Measurements from ENCODE around the gene SLC1A5.

The SLC1A5 gene

DNA sequence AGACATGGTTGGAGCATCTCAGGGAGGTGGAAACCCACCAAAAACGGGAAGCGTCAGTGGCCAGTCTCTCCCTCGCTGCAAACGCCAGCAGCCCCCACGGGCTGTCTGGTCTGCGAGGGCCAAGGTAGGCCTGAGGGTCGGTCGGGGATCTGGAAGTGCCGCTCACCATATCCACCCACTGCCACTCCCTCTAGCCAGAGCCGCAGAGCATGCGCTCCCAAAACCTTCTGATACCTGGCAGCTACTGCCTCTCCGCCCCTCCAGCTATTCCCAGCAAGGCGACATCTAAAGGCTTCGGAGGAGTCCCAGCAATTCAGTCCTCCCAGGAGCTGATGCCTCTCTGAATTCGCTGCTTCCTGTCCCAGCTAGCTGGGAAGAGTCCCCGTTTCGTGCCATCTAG lies 46.9 kb downstream of the SLC1A5 start:
- no peak for DNase-seq

DNA sequence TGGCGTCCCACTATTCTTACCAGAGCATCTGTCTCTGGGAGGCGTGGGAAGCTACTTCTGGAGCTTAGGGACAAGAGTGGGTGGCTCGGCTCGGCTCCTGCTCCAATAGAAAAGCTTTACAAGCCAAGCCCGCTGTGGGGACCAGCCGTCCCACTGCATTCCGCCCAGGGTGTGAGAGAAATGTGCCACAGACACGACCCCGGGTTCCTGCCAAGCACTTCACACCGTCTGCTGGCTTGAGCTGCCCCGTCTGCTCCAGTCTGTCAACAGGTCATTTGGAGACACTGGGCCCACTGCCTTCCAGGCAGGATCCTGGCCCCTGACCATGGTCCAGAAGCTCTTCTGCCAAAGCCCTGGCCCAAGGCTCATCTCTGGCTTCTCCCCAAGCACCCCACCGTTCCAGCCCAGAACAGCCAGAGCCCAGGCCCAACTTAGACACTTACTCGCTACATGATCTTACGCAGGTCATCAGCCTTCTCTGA lies 49.1 kb downstream of the SLC1A5 start:
- no peak for DNase-seq

DNA sequence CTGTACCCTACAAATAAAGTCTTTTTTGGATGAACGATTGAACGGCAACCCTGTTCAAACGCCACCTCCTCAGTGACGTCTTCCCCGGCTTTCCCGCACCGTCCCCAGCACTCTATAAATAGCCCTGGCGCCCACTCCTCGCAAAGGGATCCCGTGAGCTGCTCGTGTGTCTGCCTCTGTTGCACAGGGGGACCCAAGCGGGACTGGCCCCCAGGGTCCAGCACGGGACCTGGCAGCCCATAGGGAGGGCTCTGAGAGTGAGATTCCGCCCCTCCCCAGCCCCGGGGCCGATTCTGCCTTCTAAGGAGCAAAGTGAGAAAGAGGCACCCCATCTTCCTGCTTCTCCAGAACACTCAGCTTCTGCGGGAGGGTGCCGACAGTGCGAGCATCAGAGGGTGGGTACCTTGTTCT lies 50.6 kb downstream of the SLC1A5 start:
- no peak for DNase-seq

DNA sequence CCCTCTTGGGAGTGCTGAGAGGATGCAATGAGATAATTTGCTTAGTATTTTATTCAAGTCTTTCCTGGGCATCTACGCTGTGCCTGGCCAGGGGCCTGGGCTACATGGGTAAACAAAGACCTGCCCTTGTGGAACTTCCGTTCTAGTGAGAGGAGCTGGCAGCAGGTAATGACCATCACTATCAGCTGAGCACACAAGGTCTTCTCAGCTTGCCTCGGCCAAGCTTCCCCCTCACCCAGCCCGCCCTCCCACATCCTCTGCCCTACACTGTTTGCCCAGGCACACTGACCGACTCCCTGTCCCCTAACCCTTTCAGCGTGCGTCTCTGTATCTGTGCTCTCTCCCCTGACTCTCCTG lies 51.1 kb downstream of the SLC1A5 start:
- no peak for DNase-seq

DNA sequence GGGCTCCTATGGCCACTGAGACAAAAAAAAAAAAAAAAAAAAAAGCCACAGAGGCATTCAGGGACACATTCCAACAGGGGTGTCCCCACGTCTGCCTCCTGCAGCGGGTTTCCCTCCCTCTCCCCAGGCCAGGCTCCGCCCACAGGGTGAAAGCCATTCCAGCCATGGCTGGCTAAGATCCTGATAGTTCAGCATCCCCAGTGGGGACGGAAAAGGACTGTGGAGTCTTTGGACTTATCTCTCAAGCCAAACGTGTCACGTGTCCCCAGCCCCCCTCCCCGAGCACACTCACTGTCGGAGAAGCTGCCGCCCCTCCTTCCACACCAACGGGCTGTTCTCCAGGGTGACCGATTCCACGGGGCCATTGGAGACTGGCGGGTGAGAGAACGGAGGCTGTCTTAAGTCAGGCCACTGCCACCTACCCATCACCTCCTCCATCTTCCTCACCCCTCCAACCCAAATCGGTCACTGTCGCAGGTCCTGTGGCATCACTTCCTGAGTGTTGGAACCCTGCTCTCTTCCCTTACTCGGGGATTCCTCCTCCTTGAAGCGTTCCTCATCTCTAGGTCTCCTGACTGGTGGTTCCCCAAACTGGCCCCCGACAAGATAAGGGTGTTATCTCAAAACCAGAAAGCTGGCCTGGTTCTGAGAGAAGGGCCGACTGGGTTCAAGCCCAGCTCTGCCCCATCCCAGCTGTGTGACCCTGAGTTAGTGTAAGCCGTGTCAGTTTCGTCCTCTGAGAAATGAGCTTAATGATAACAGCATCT lies 51.7 kb downstream of the SLC1A5 start:
- DNase-seq, result no peak

DNA sequence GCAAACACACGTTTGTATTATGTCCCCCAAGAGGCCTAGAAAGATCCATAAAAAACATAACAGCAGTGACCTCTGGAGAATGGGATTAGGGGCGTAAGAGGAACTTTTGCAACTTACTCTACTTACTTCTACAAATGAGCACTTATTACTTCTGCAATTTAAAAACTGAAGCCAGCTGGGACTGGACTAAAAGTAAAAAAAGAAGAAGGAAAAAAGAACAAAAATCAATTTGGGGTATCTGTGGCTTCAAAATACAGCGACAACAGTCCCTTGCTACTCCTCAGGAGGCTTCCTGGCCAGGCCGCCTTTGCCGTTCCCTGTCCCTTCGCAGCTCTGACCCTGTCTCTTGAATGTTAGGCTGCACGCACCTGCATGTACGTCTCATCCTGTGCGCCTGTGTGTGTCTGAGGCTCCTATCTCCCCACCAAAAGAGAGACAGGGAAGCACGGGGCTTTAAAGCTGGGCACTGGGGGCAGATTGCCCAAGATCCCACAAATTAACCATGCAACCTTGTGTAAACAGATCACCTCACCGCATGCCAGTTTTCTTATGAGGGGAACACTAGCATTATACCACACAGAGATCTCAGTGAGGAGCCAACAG lies 54.6 kb downstream of the SLC1A5 start:
- DNase-seq, result no peak

DNA sequence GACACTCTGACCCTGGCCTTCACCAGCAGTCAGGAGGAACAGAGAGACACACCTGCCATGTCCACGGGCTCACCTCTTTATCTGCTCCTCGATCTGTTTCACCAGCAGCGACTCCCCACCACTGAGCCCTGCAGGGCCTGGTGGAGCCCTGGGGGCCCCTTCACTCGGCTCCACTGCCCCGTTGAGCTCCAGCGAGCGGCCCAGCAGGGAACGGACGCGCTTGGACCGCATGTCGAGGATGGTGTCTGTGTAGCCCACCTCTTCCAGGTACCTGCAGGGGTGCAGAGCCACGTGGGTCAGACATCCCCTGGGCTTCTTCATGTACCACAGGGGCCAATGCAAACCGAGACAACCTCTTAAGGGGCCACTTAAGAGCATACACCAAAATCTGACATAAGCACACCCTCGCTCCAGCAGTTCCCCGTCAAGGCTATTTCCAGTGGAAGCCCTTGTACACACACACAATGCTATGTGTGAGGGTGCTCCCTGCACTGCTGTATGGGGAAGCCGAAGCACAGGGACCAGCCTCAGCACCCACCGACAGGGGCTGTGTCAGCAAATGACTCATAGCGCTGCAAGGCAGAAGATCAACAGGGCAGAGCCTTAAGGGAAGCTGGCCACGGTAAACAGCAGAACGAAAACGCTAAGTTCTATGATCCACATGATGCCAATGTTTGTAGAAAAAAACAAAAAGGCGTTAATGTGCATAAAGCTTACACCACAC lies 55.3 kb downstream of the SLC1A5 start:
- no peak for DNase-seq

DNA sequence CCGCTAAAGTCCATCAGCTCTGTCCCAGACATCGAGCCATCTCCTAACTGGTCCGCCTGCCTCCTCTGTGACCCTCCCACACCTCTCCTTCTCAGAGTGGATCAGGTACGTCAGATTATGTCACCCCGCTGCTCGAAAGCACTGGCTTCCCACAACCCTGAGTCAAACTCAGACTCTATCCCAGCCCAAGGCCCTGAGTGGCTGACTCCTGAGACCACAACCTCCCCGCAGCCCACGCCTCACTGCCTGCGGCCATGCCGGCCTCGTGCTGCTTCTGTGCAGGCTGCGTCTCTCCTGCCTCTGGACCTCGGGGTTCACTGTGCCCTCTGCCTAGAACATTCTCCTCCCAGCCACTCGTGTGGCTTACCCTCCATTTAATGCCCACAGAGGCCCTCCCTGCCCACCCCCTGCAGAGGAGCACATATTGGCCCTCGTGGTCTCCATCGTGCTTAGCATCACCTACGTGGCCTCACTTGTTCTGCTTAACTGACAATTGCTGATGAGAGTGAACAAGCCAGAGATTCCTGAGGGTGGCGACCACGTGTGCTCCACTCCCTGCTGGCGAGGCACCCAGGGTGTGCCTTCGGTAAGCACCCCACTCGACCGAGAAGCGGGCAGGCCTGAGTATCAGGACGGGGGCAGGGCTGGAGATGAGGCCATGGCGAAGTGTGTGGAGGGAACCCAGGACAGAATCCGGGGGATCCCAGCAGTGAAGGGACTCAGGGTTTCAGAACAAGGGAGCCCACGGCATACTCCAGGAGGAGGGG lies 56.0 kb downstream of the SLC1A5 start:
- DNase-seq, result no peak

DNA sequence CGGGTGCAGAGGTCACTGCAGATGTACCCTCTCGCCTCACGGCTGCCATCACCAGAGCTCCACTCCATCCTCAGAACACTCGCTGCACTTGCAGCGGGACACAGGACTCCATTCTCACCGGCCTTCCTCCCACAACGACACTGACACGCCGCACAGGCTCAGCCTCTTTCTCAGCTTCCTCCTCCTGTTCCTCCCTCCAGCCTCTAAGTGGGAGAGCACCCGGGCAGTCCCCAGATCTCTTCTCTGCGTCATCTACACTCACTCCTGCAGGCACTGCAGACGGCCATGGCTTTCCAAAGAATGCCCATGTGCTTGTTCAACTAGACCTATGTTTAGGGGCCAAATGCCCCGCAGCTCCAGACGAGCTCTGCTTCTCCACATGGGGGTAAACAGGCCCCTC lies 56.8 kb downstream of the SLC1A5 start:
- no peak for DNase-seq

DNA sequence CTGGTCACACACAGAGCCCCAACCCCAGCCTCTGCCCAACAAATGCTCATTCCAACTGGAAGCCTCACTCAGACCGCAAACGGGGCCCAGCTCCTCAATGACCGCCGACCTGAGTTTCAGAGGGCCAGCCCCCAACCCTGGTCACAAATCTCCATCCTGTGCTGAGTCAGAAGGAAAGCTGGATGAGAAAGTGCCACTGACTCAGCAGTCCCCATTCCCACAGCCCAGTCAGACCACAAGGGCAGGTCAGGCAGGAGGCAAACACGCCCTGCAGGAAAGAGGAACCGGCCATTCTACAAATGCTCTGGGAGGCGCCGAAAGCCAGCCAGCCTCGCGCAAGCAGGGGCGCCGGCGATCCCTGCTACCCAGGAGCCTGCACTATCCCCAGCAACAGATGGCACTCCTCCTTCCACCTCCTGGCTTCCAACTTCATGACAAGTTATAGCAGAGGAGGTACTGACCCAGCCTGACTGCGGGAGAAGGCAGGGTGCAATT lies 57.3 kb downstream of the SLC1A5 start:
- DNase-seq, result no peak

DNA sequence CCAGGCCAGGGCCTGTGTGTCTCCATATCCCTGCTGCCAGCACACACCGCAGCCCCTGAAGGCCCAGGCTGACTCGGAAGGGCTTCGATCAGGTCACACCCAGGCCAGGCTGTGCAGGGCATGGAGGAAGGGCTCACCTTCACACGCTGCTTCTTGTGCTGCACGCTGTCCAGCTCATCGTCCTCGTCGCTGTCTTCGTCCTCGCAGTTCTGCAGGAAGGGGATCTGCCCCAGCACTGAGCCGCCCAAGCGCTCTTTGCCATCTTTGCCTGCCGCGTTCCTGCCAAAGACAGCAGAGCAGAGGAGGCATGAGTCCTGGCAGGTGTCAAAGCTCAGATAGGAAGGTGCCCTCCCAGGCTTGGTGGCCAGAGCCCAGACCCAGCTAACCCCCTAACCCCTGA lies 57.8 kb downstream of the SLC1A5 start:
- DNase-seq, result no peak

DNA sequence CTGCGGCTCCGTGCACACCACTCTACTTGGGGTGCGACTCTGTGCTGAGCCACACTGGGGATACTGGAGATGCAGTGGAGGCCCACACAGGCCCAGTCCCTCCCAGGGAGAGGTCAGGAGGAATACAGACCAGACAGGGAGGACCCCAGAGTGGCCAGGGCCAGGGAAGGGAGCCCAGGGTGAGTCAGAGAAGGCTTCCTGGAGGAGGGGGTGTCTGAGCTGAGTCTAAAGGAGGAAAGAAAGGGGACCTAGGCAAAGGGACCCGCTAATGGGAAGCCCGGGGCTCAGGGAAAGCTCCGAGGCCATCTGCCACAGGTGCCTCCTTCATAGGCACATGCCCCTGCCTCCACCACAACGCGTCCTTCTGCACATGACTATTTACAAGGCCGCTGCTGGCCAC lies 58.2 kb downstream of the SLC1A5 start:
- no peak for DNase-seq

DNA sequence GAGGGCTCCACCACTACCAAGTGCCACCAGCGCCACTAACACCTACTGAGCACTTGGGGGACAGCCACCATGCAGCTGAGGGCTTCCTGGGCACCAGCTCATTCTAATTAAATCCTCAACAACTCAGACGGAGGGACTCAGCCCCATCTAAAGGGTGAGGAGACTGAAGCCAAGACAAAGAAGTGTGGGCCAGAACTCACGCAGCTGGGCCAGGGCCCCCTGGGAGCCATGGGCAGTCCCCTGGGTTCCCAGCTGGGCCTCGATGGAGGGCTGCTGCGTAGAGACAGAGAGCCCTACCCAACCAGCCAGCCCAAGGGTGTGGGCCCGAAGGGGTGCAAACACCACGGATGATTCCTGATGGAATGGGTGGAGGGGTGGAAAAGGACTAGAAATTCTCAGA lies 58.7 kb downstream of the SLC1A5 start:
- no peak for DNase-seq

DNA sequence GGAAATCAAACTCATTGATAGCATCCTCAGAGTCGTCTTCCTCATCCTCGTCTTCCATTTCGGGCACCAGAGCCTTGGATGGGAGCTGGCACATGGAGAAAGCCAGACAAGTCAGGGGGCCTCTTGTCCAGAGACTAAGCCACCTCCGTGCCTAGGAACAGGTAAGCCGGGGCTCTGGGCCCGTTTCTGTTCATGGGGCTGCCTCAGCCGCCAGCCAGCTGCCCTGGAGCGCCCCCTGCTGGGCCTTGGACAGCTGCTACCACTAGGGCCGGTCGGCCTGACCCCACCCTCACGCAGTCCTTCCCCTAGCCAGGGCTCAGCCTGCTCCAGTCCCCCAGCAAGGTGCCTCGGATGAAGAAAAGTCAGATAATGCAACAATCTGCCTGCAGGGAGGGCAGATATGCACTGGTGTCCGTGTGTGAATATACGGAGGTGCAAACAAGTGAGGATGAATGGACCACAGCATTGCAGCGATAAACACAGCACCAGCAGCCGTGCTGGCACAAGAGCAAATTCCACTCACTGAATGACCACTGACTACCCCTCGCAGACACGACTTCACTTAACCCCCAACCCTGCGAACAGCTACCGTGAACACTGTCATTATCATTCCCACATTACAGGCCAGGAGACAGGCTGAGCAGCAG lies 59.6 kb downstream of the SLC1A5 start:
- peak; percentile 12 for DNase-seq

DNA sequence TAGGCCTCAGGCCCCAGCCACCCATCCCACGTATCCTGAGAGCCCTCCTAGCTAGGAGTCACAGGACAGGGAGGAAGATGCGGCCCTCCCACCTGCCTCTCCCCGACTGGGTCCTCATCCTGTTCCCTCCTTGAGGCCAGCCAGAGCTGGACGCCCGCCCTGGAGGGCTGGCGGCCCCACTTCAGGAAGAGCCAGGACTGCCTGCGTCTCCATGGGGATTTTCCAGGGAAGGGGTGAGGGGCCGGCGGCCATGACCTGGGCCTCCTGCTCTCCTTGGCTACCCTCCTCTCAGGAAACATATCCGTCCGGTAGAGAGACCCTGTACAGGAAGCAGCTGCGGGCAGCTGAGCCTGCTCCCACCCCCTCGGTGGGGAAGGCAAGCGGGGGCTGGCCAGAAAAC lies 60.2 kb downstream of the SLC1A5 start:
- no peak for DNase-seq

DNA sequence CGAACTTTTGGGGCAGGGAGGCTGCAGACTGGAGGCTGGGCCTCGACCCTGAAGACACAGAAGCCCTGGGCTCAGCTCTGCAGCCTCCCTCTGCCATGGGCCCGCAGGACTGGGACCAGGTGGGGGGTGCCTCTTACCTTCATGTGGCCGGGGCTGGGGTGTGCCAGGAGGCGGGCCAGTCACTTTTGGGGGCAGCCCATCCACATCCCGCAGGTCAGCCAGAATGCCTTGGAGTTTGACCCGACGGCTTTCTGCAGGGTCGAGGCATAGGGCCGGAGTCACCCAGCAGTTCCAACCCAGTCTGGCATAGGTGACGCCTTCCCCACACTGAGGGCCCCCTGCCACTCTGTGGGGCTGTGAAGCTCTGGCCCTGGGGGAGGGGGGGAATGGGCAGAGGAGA lies 60.6 kb downstream of the SLC1A5 start:
- no peak for DNase-seq

DNA sequence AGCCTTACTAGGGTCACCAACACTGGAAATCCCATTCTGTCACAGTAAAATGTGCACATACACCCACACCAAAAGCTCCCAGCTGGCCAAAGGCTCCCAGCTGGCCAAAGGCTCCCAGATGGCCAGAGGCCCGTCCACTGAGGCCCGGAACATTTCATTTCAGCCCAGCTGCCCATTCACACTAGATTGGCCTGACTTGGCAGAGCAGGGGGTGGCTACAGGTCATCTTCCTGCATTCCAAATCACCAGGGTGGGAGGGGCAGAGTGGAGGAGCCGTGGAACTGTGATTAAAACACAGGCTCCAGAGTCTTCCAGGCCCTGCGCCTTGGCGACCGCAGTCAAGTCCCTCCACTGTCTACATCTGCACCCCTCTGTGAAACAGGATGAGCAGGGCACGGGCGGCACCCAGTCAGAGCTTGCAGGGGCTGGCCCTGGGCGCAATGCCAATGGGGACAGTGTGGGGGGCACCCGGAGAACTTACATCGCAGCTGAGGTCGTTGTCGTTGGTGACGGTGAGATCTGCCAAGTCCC lies 61.4 kb downstream of the SLC1A5 start:
- no peak for DNase-seq

DNA sequence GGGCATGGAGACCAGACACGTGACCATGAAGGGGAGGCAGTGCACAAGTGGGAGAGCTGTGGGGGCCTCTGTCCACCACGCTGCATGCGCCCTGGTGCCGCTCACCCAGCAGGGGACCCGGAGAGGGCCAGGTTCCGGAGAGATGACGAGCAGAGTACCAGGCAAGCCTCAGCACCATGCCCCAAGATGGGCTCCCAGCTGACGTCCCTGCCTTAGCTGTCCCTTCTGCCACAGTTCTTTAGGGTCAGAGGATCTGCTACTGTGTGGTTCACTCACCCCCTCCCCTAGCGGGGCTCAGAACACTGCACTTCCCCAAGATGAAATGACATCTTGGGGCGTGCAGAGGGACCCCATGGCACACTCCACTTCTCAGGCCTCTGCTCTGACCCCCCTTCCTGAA lies 61.8 kb downstream of the SLC1A5 start:
- no peak for DNase-seq

DNA sequence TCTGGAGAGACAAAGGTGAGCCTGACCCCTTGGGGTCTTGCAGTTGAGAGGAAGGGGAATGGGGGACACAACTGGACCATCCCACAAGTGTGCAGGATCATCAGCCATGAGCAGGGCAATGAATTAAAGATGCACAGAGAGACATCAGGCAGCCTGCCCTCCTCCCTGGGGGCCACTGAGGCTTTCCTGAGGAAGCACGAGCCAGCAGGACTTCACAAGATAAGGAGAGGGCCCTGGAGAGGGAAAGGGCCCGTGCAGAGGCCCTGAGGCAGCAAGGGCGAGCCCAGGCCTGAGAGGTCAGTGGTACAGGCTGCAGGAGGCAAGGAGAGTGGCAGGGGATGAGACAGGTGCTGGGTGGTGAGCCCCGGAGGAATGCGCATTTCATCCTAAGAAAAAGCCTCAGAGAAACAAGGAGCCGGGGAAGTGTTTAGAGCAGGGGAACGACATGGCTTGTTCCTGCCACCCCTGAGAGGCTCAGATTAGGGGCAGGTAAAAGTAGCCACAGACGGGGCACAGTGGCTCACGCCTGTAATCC lies 62.5 kb downstream of the SLC1A5 start:
- DNase-seq, result no peak

DNA sequence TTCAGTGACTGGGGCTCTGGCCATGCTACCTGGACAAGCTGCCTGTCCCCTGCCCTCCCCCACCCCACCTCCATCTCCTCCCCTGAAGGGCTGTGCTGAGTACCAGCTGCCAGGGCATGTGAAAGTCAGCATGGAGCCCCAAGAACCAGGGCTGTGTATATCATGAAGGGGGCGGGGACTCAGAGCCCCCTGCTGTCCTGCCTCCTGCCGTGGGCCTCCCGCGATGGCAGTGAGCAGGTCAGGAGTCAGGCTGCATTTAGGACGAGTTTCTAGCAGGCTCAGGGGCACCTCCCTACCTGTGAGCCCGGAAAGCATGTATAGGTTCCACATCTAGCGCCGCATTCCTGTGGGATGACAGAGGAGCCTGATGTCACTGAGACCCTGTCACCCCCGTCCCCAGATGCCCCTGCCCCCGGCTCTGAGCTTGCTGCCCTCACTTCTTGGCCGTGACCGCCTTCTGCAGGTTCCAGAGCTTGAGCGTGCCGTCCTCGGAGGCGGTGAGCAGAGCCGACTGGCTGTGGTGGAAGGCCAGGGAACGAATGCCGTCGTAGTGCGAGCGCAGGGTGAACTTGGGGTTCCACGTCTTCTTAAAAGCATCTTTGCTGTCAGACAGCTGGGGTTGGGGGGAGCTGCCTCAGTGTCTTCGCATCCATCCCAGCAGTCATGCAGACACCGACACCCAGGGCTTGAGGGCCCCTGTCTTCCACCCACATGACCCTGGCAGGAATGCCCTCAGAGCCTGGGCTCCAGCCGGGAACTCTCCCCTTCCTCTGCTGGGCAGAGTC lies 63.2 kb downstream of the SLC1A5 start:
- DNase-seq, result no peak
